ENCODE results near the gene HIRA. TPM values are rescaled to one million over a fixed set of nuclear protein-coding genes. Genes with fewer than 3 reads are reported as not detected.
"Not testable (repeated sequence)": the region's sequence is repeated elsewhere in the genome, so short reads cannot be mapped to it uniquely, and the experiment has no call there.

HIRA gene
- total and polyA plus RNA-seq, 9 donors, result 9.6 to 23.4 (median 19.4) TPM

GRCh38 chr22:19373450-19373849 lies 58.1 kb downstream of the HIRA start:
- Histone ChIP-seq H3K36me3 (ENCODE audit: control insufficient read depth, insufficient read depth, low read length) (peaks cover 74% of the 10 kb centered on the region), H3K4me1 (ENCODE audit: control insufficient read depth, insufficient read depth, low read length) (no peaks in the 10 kb centered on the region), H3K27ac (ENCODE audit: low read length) (no peak overlapping the region), H3K4me3 (ENCODE audit: low read length) (no peak overlapping the region), H3K27me3 (ENCODE audit: control insufficient read depth, insufficient read depth, low read length) (no peaks in the 10 kb centered on the region), H3K9me3 (replicated peaks; ENCODE audit: control insufficient read depth, low read depth, low read length) (no peaks in the 10 kb centered on the region)
- DNase-seq, result no peak
- 94% methylated on average over 5 of the region's 5 CpGs for WGBS (ENCODE audit: insufficient coverage)

- Histone ChIP-seq H3K27ac (ENCODE audit: low read length) (no peak overlapping the region), H3K4me3 (ENCODE audit: low read length) (no peak overlapping the region), H3K4me1 (ENCODE audit: control insufficient read depth, insufficient read depth, low read length) (no peaks in the 10 kb centered on the region), H3K27me3 (ENCODE audit: control insufficient read depth, insufficient read depth, low read length) (no peaks in the 10 kb centered on the region), H3K36me3 (ENCODE audit: control insufficient read depth, insufficient read depth, low read length) (peaks cover 65% of the 10 kb centered on the region), H3K9me3 (replicated peaks; ENCODE audit: control insufficient read depth, low read depth, low read length) (no peaks in the 10 kb centered on the region)
- no peak for DNase-seq
These were observed 59.6 kb downstream of the HIRA start for GRCh38 chr22:19371893-19372292.

GRCh38 chr22:19368876-19369275 lies 62.7 kb downstream of the HIRA start:
- Histone ChIP-seq H3K27me3 (ENCODE audit: control insufficient read depth, insufficient read depth, low read length) (no peaks in the 10 kb centered on the region), H3K27ac (ENCODE audit: low read length) (no peak overlapping the region), H3K4me1 (ENCODE audit: control insufficient read depth, insufficient read depth, low read length) (no peaks in the 10 kb centered on the region), H3K36me3 (ENCODE audit: control insufficient read depth, insufficient read depth, low read length) (peaks cover 38% of the 10 kb centered on the region), H3K9me3 (replicated peaks; ENCODE audit: control insufficient read depth, low read depth, low read length) (no peaks in the 10 kb centered on the region), H3K4me3 (ENCODE audit: low read length) (no peak overlapping the region)
- WGBS (ENCODE audit: insufficient coverage), result 94% methylated on average over 2 of the region's 2 CpGs
- DNase-seq, result no peak

DNA sequence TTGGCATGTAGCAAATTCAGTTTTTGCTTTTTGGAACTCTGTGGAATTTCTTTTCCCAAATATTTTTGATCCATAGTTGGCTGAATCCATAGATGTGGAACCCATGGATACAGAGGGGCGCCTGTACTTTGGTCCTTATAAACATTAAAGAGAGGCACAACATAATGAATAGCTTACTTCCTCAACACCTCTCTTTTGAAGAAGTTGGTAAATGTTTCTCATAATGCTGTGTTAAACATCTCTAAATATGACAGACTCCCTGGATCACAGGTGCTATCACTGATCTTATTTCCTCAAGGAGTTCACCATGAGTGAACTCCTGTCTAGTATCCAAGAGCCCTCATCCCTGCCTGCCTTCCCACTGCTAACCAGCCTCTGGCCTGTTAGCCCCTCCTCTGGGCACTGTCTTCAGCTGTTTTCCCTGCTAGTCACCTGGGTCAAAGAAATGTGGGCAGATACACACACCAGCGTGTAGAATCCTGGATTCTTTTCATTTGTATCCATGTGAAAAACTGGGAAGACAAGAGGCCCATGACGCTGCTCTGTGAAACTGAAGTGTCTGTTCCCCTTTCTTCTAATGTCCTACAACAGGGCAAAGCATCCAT lies 63.7 kb downstream of the HIRA start:
- Histone ChIP-seq H3K4me1 (ENCODE audit: control insufficient read depth, insufficient read depth, low read length) (no peaks in the 10 kb centered on the region), H3K9me3 (replicated peaks; ENCODE audit: control insufficient read depth, low read depth, low read length) (no peaks in the 10 kb centered on the region), H3K4me3 (ENCODE audit: low read length) (no peak overlapping the region), H3K27me3 (ENCODE audit: control insufficient read depth, insufficient read depth, low read length) (no peaks in the 10 kb centered on the region), H3K27ac (ENCODE audit: low read length) (no peak overlapping the region), H3K36me3 (ENCODE audit: control insufficient read depth, insufficient read depth, low read length) (peaks cover 35% of the 10 kb centered on the region)
- no peak for DNase-seq
- no CpG with 5 or more reads among the region's 3 CpGs for WGBS (ENCODE audit: insufficient coverage)

- not testable (repeated sequence) for H3K4me3 ChIP-seq (ENCODE audit: low read length); H3K9me3 ChIP-seq (replicated peaks; ENCODE audit: control insufficient read depth, low read depth, low read length); H3K4me1 ChIP-seq (ENCODE audit: control insufficient read depth, insufficient read depth, low read length); DNase-seq; H3K27me3 ChIP-seq (ENCODE audit: control insufficient read depth, insufficient read depth, low read length); H3K27ac ChIP-seq (ENCODE audit: low read length)
- WGBS (ENCODE audit: insufficient coverage), result no CpG with 5 or more reads among the region's 7 CpGs
- H3K36me3 ChIP-seq (ENCODE audit: control insufficient read depth, insufficient read depth, low read length), result peaks cover 45% of the 10 kb centered on the region
These were observed 68.0 kb downstream of the HIRA start for GRCh38 chr22:19363541-19363940.

DNA sequence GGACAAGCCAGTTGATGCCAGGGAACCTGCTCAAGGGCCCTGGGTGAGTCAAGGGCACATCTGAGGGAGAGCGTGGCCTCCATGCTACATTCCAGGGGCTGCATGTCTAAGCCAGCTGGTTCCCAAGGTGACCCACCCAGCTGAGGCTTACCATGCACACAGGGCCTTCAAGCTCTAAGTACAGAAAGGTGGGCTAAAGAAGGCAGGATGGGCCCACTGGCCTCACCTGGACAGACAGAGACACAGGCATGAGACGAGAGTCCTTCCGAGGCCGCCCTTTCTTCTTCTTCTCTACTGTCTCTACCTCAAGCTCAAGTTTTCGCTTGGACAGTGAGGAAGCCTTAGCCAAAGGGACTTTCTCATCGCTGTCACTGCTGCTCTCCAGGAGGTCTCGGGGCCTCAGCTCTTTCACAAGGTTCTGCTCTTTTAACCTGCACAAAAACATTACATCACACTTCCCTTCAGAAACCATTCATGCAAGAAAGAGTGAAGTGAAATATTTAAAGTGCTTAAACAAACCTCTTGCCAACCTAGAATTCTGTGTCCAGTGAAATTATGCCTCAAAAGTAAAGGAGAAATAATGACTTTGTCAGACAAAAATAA lies 69.9 kb downstream of the HIRA start:
- no peak for DNase-seq
- H3K27me3 ChIP-seq (ENCODE audit: control insufficient read depth, insufficient read depth, low read length), result no peaks in the 10 kb centered on the region
- H3K36me3 ChIP-seq (ENCODE audit: control insufficient read depth, insufficient read depth, low read length), result peaks cover 59% of the 10 kb centered on the region
- no peaks in the 10 kb centered on the region for H3K9me3 ChIP-seq (replicated peaks; ENCODE audit: control insufficient read depth, low read depth, low read length)
- H3K27ac ChIP-seq (ENCODE audit: low read length), result no peak overlapping the region
- H3K4me3 ChIP-seq (ENCODE audit: low read length), result no peak overlapping the region
- WGBS (ENCODE audit: insufficient coverage), result 96% methylated on average over 6 of the region's 7 CpGs
- no peaks in the 10 kb centered on the region for H3K4me1 ChIP-seq (ENCODE audit: control insufficient read depth, insufficient read depth, low read length)

GRCh38 chr22:19360862-19361261 lies 70.7 kb downstream of the HIRA start:
- no peak overlapping the region for H3K27ac ChIP-seq (ENCODE audit: low read length)
- no peaks in the 10 kb centered on the region for H3K9me3 ChIP-seq (replicated peaks; ENCODE audit: control insufficient read depth, low read depth, low read length)
- no peak overlapping the region for H3K4me3 ChIP-seq (ENCODE audit: low read length)
- H3K27me3 ChIP-seq (ENCODE audit: control insufficient read depth, insufficient read depth, low read length), result no peaks in the 10 kb centered on the region
- DNase-seq, result no peak
- H3K4me1 ChIP-seq (ENCODE audit: control insufficient read depth, insufficient read depth, low read length), result no peaks in the 10 kb centered on the region
- WGBS (ENCODE audit: insufficient coverage), result 94% methylated on average over 2 of the region's 2 CpGs
- peaks cover 66% of the 10 kb centered on the region for H3K36me3 ChIP-seq (ENCODE audit: control insufficient read depth, insufficient read depth, low read length)

DNA sequence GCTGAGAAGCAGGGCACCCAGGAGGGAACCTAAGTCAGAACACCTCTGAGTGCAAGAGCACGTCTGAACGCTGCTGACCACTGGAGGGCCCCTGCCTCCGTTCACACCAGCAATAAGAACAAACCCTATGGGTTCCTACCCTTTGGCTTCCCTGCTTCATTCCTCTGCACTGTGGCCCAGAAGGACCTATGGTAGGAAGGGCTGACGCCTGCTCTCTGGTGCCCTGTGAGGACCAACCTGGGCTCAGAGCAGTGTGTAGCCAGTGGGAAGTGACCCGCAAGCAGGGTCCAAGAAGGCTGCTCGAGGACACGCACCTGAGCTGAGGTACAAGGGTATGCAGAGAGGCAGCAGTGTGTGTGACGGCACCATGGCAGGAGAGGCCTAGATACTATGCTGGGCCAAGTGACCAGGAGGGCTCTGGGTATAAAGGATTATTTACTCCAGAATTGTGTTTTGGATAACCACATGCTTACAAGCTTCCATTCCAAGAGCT lies 71.2 kb downstream of the HIRA start:
- no peaks in the 10 kb centered on the region for H3K27me3 ChIP-seq (ENCODE audit: control insufficient read depth, insufficient read depth, low read length)
- no peak overlapping the region for H3K4me3 ChIP-seq (ENCODE audit: low read length)
- H3K4me1 ChIP-seq (ENCODE audit: control insufficient read depth, insufficient read depth, low read length), result no peaks in the 10 kb centered on the region
- 86% methylated on average over 7 of the region's 8 CpGs for WGBS (ENCODE audit: insufficient coverage)
- H3K36me3 ChIP-seq (ENCODE audit: control insufficient read depth, insufficient read depth, low read length), result peaks cover 71% of the 10 kb centered on the region
- H3K9me3 ChIP-seq (replicated peaks; ENCODE audit: control insufficient read depth, low read depth, low read length), result no peaks in the 10 kb centered on the region
- no peak for DNase-seq
- no peak overlapping the region for H3K27ac ChIP-seq (ENCODE audit: low read length)

DNA sequence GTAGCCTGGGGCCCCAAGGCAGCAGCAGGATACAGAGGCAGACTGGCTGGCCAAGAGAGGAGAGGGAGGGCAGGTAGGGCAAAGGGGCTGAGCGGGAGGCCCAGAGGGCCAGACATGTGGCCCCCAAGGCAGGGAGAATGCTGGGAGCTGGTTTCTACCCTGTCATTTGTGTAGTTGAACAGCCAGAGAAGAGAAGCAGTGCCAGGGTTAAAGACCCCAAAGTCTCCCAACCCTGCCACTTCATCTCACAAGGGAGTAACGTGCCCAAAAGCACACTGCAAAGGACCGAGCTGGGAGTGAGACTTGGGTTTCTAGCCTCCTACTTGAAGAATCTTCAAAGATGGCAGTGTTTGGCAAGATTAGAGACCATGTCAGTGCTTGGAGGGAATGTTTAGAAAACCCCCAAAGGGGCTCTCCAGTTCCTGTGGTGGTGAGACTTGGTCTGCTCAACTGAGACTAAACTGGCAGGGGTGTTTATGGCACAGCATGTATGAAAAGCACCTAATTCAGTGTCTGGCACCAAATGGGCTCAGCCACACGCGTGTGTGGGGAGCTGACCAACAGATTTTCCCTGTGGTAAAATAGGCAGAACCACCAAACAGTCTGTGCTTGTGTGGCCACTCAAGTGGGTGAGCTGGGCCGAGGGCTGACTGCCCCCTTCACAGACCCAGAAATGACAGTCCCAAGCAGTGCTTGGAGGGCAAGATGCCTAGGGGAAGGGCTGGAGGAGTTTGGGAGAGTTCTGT lies 71.8 kb downstream of the HIRA start:
- 98% methylated on average over 3 of the region's 6 CpGs for WGBS (ENCODE audit: insufficient coverage)
- Histone ChIP-seq H3K4me1 (ENCODE audit: control insufficient read depth, insufficient read depth, low read length) (no peaks in the 10 kb centered on the region), H3K27me3 (ENCODE audit: control insufficient read depth, insufficient read depth, low read length) (no peaks in the 10 kb centered on the region), H3K9me3 (replicated peaks; ENCODE audit: control insufficient read depth, low read depth, low read length) (no peaks in the 10 kb centered on the region), H3K36me3 (ENCODE audit: control insufficient read depth, insufficient read depth, low read length) (peaks cover 77% of the 10 kb centered on the region), H3K4me3 (ENCODE audit: low read length) (no peak overlapping the region), H3K27ac (ENCODE audit: low read length) (no peak overlapping the region)
- no peak for DNase-seq

GRCh38 chr22:19358703-19359553 lies 72.6 kb downstream of the HIRA start:
- DNase-seq, result no peak
- Histone ChIP-seq H3K4me1 (ENCODE audit: control insufficient read depth, insufficient read depth, low read length) (no peaks in the 10 kb centered on the region), H3K9me3 (replicated peaks; ENCODE audit: control insufficient read depth, low read depth, low read length) (no peaks in the 10 kb centered on the region), H3K36me3 (ENCODE audit: control insufficient read depth, insufficient read depth, low read length) (peaks cover 77% of the 10 kb centered on the region), H3K27me3 (ENCODE audit: control insufficient read depth, insufficient read depth, low read length) (no peaks in the 10 kb centered on the region), H3K27ac (ENCODE audit: low read length) (no peak overlapping the region), H3K4me3 (ENCODE audit: low read length) (no peak overlapping the region)
- 95% methylated on average over 7 of the region's 13 CpGs for WGBS (ENCODE audit: insufficient coverage)

Data from muscle of leg (tissue), 11 donors.